Natural killer cell (primary cell): ENCODE measurements around the gene CLEC18A. TPM values are rescaled to one million over a fixed set of nuclear protein-coding genes. Genes with fewer than 3 reads are reported as not detected.

ENCODE experiments used
- ATAC-seq, 3 donors: fragments of 150-1000 bp in 2 of 3; fragments of 200-7000 bp in 1 of 3; cut with Tn5 transposase; 1 replicate in 1 of 3; 2 replicates in 2 of 3; pipeline ENCODE4 v1.10.0; 2021; ENCODE audit warnings: mild to moderate bottlenecking in 2 of 3, moderate library complexity in 2 of 3
- DNase-seq, 2 donors: peaks; one replicate each; pipeline versions ENCODE4 v3.0.0 to v3.0.0-alpha.2; 2013 to 2021; ENCODE audit warnings: mixed read lengths in 1 of 2
- H3K27ac ChIP-seq: one replicate; pipeline ENCODE4 v1.5.1; 2013; ENCODE audit warnings: mild to moderate bottlenecking, low read length
- H3K27me3 ChIP-seq: one replicate; pipeline ENCODE4 v1.6.1; 2013; ENCODE audit warnings: low read length; ENCODE audit not compliant: control insufficient read depth, insufficient read depth
- H3K36me3 ChIP-seq: one replicate; pipeline ENCODE4 v1.6.1; 2013; ENCODE audit warnings: low read length; ENCODE audit not compliant: control insufficient read depth, insufficient read depth
- H3K4me1 ChIP-seq: one replicate; pipeline ENCODE4 v1.6.1; 2013; ENCODE audit warnings: low read length; ENCODE audit not compliant: control insufficient read depth, insufficient read depth
- H3K4me3 ChIP-seq: one replicate; pipeline ENCODE4 v1.5.1; 2013; ENCODE audit warnings: low read length
- H3K9me3 ChIP-seq: one replicate; pipeline ENCODE4 v1.6.1; 2013; ENCODE audit warnings: low read length; ENCODE audit not compliant: control insufficient read depth, insufficient read depth
- H3K27ac Mint-ChIP-seq, 2 donors: one replicate each; pipeline ENCODE4 v1.8.0; 2022; ENCODE audit warnings: mild to moderate bottlenecking in 2 of 2, mixed read lengths in 2 of 2, moderate library complexity in 1 of 2
- H3K27me3 Mint-ChIP-seq, 2 donors: one replicate each; pipeline ENCODE4 v1.8.0; 2022; ENCODE audit warnings: low read depth in 2 of 2, mixed read lengths in 2 of 2
- H3K36me3 Mint-ChIP-seq: one replicate; pipeline ENCODE4 v1.8.0; 2022; ENCODE audit warnings: mixed read lengths
- H3K4me1 Mint-ChIP-seq, 2 donors: one replicate each; pipeline ENCODE4 v1.8.0; 2022; ENCODE audit warnings: mixed read lengths in 2 of 2
- H3K4me3 Mint-ChIP-seq: one replicate; pipeline ENCODE4 v1.8.0; 2022; ENCODE audit warnings: mild to moderate bottlenecking, moderate library complexity, mixed read lengths
- H3K9me3 Mint-ChIP-seq, 2 donors: one replicate each; pipeline ENCODE4 v1.8.0; 2022; ENCODE audit warnings: mixed read lengths in 2 of 2
- WGBS: methylation state at CpG from one replicate; pipeline ENCODE4 v1.1.7; 2013; ENCODE audit warnings: missing lambda C conversion rate; ENCODE audit not compliant: insufficient coverage; 5-methylcytosine and 5-hydroxymethylcytosine counted together
- intact Hi-C: fragments of 100-400 bp; cut with micrococcal nuclease; formaldehyde crosslinking; loops from one replicate; pipeline ENCODE4 v1.14.2; 2022
- total RNA-seq, 4 donors: library from RNA; stranded (reverse); fragments of 120-200 nt in 1 of 4; gene quantifications; one replicate each; pipeline versions ENCODE4 v1.2.3 to v1.2.4, GENCODE V29; 2013 to 2022
- TF ChIP-seq, protein P1 (sequence below): fragments of 200-600 bp; IDR thresholded peaks from one replicate; pipeline ENCODE4 v1.8.0; 2022; ENCODE audit warnings: antibody characterized with exemption

CLEC18A gene
- total RNA-seq, 3 donors from 2014 or later (not counting 1 experiment from before 2014, with no cell fraction given), result 2.3 to 2.7 (median 2.4) TPM

DNA sequence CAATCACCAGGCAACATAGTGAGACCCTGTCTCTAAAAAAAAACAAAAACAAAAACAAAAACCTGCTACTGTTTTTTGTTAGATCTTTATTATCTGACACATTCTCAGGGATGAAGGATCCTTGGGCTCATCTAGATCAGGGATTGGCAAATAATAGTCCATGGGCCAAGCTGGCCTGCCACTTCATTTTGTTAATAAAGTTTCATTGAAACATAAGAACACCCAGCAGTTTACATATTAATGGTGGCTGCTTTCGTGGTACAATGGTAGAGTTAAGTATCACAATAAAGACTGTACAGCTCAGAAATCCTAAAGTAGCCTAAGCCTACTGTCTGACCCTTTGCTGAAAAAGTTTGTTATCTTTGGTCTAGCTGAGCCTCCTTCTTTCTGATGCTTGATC lies 32.9 kb upstream of the CLEC18A start:
- H3K4me3 Mint-ChIP-seq, result no peak overlapping the region
- ATAC-seq (no peak), DNase-seq (no peak)
- no peak overlapping the region for H3K4me3 ChIP-seq
- WGBS, result 100% methylated on average over 1 of the region's 1 CpG
- no peak overlapping the region for H3K27ac ChIP-seq
- H3K4me1 ChIP-seq, result no peaks in the 10 kb centered on the region
- H3K27ac Mint-ChIP-seq, result no peak overlapping the region
- TF ChIP-seq, protein P1, sequence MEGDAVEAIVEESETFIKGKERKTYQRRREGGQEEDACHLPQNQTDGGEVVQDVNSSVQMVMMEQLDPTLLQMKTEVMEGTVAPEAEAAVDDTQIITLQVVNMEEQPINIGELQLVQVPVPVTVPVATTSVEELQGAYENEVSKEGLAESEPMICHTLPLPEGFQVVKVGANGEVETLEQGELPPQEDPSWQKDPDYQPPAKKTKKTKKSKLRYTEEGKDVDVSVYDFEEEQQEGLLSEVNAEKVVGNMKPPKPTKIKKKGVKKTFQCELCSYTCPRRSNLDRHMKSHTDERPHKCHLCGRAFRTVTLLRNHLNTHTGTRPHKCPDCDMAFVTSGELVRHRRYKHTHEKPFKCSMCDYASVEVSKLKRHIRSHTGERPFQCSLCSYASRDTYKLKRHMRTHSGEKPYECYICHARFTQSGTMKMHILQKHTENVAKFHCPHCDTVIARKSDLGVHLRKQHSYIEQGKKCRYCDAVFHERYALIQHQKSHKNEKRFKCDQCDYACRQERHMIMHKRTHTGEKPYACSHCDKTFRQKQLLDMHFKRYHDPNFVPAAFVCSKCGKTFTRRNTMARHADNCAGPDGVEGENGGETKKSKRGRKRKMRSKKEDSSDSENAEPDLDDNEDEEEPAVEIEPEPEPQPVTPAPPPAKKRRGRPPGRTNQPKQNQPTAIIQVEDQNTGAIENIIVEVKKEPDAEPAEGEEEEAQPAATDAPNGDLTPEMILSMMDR, result no peak
- H3K9me3 Mint-ChIP-seq, result no peaks in the 10 kb centered on the region
- intact Hi-C loops, result no loop called here
- peaks cover 10% of the 10 kb centered on the region for H3K36me3 ChIP-seq
- no peaks in the 10 kb centered on the region for H3K27me3 ChIP-seq
- H3K36me3 Mint-ChIP-seq, result peaks cover 6% of the 10 kb centered on the region
- no peaks in the 10 kb centered on the region for H3K27me3 Mint-ChIP-seq
- no peaks in the 10 kb centered on the region for H3K9me3 ChIP-seq
- H3K4me1 Mint-ChIP-seq, result peaks cover 0 to 3% of the 10 kb centered on the region in 2 donors

DNA sequence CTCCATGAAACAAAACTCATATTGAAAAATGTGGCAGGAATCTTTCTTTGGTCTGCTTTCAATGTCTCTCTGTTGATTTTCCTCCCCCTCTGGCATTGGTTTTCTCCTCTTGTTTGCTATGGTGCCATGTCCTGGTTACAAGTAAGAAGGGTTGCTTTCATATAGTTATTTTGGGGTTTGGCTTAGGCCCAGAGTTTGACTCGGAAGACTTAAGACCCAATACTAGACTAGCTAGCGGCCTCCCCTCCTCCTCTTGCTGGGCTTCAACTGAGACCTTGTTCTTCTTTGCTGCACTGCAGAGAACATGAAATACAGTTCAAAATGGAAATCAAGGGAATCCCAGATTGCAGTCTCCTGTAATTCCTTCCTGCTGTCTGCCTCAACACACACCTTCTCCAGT lies 30.0 kb upstream of the CLEC18A start:
- peaks cover 0 to 7% of the 10 kb centered on the region in 2 donors for H3K4me1 Mint-ChIP-seq
- no peak overlapping the region for H3K27ac Mint-ChIP-seq
- H3K36me3 Mint-ChIP-seq, result peaks cover 11% of the 10 kb centered on the region

GRCh38 chr16:69922200-69922599 lies 28.9 kb upstream of the CLEC18A start:
- Histone ChIP-seq H3K9me3 (no peaks in the 10 kb centered on the region), H3K27me3 (no peaks in the 10 kb centered on the region), H3K4me3 (no peak overlapping the region), H3K36me3 (peaks cover 17% of the 10 kb centered on the region), H3K4me1 (no peaks in the 10 kb centered on the region), H3K27ac (no peak overlapping the region)
- Mint-ChIP-seq H3K4me1 (peaks cover 0 to 7% of the 10 kb centered on the region in 2 donors), H3K27me3 (no peaks in the 10 kb centered on the region), H3K9me3 (no peaks in the 10 kb centered on the region), H3K36me3 (peaks cover 18% of the 10 kb centered on the region), H3K4me3 (no peak overlapping the region), H3K27ac (no peak overlapping the region)
- TF ChIP-seq, protein P1, result no peak
- no peak for DNase-seq
- intact Hi-C loops, result no loop called here
- 93% methylated on average over 3 of the region's 6 CpGs for WGBS
- no peak for ATAC-seq

More for the DNA sequence above, 30.0 kb upstream of the CLEC18A start:
- no peaks in the 10 kb centered on the region for H3K9me3 ChIP-seq
- H3K27ac ChIP-seq, result no peak overlapping the region
- ATAC-seq (no peak), DNase-seq (no peak)
- Mint-ChIP-seq H3K4me3 (no peak overlapping the region), H3K9me3 (no peaks in the 10 kb centered on the region), H3K27me3 (no peaks in the 10 kb centered on the region)
- TF ChIP-seq, protein P1, result no peak
- intact Hi-C loops, result no loop called here
- H3K4me3 ChIP-seq, result no peak overlapping the region
- H3K27me3 ChIP-seq, result no peaks in the 10 kb centered on the region
- H3K4me1 ChIP-seq, result no peaks in the 10 kb centered on the region
- H3K36me3 ChIP-seq, result peaks cover 16% of the 10 kb centered on the region
- WGBS, result 96% methylated on average over 2 of the region's 2 CpGs

GRCh38 chr16:69924041-69924775 lies 26.9 kb upstream of the CLEC18A start:
- Histone ChIP-seq H3K27ac (no peak overlapping the region), H3K9me3 (no peaks in the 10 kb centered on the region), H3K4me1 (no peaks in the 10 kb centered on the region), H3K36me3 (peaks cover 19% of the 10 kb centered on the region), H3K4me3 (no peak overlapping the region), H3K27me3 (no peaks in the 10 kb centered on the region)
- Mint-ChIP-seq H3K27ac (no peak overlapping the region), H3K9me3 (no peaks in the 10 kb centered on the region), H3K4me1 (peaks cover 0 to 7% of the 10 kb centered on the region in 2 donors), H3K36me3 (peaks cover 18% of the 10 kb centered on the region), H3K4me3 (no peak overlapping the region), H3K27me3 (no peaks in the 10 kb centered on the region)
- DNase-seq (no peak), ATAC-seq (no peak)
- WGBS, result 95% methylated on average over 6 of the region's 11 CpGs
- TF ChIP-seq, protein P1, result no peak
- intact Hi-C loops, result no loop called here
